RWPE2 (cell line): ENCODE measurements around the gene MAPK11.

Source experiments
- ATAC-seq: fragments of 200-7000 bp; cut with Tn5 transposase; 3 replicates; pipeline ENCODE4 v1.9.1; 2021; ENCODE audit warnings: low read depth
- DNase-seq: peaks from one replicate; pipeline ENCODE4 v3.0.0-alpha.2; 2020; ENCODE audit warnings: low spot score
- H3K27ac ChIP-seq: fragments of 450-650 bp; 2 replicates; pipeline ENCODE4 v1.5.1; 2017; ENCODE audit warnings: mild to moderate bottlenecking; ENCODE audit not compliant: poor library complexity, severe bottlenecking
- H3K27me3 ChIP-seq: fragments of 250-450 bp; sonication (Bioruptor Pico); 2 replicates; pipeline ENCODE4 v1.5.1; 2021; ENCODE audit warnings: mild to moderate bottlenecking, moderate library complexity; ENCODE audit not compliant: insufficient read depth, poor library complexity, severe bottlenecking
- H3K36me3 ChIP-seq: fragments of 250-450 bp; sonication (Bioruptor Pico); 2 replicates; pipeline ENCODE4 v1.5.1; 2020; ENCODE audit warnings: low read depth, mild to moderate bottlenecking, moderate library complexity
- H3K4me1 ChIP-seq: fragments of 250-450 bp; sonication (Bioruptor Pico); 2 replicates; pipeline ENCODE4 v1.5.1; 2021; ENCODE audit warnings: mild to moderate bottlenecking, moderate library complexity; ENCODE audit not compliant: insufficient read depth, poor library complexity, severe bottlenecking
- H3K4me3 ChIP-seq: fragments of 250-450 bp; sonication (Bioruptor Pico); 2 replicates; pipeline ENCODE4 v1.5.1; 2021; ENCODE audit warnings: mild to moderate bottlenecking, moderate library complexity; ENCODE audit not compliant: severe bottlenecking
- H3K9me3 ChIP-seq: fragments of 250-450 bp; sonication (Bioruptor Pico); 2 replicates; pipeline ENCODE4 v1.5.1; 2021; ENCODE audit warnings: mild to moderate bottlenecking, moderate library complexity; ENCODE audit not compliant: severe bottlenecking
- TF ChIP-seq, protein P1 (sequence below): fragments of 450-650 bp; IDR thresholded peaks from one replicate; pipeline ENCODE4 v1.5.1; 2017; ENCODE audit warnings: mild to moderate bottlenecking, moderate library complexity; ENCODE audit not compliant: poor library complexity, severe bottlenecking

The MAPK11 gene

GRCh38 chr22:50257451-50258360 is 12.5 kb downstream of the MAPK11 start:
- ATAC-seq (no peak), DNase-seq (no peak)
- no peak overlapping the region for H3K27ac ChIP-seq
- peaks cover 5% of the 10 kb centered on the region; the same call in 1 of the 2 replicates for H3K36me3 ChIP-seq
- TF ChIP-seq, protein P1, sequence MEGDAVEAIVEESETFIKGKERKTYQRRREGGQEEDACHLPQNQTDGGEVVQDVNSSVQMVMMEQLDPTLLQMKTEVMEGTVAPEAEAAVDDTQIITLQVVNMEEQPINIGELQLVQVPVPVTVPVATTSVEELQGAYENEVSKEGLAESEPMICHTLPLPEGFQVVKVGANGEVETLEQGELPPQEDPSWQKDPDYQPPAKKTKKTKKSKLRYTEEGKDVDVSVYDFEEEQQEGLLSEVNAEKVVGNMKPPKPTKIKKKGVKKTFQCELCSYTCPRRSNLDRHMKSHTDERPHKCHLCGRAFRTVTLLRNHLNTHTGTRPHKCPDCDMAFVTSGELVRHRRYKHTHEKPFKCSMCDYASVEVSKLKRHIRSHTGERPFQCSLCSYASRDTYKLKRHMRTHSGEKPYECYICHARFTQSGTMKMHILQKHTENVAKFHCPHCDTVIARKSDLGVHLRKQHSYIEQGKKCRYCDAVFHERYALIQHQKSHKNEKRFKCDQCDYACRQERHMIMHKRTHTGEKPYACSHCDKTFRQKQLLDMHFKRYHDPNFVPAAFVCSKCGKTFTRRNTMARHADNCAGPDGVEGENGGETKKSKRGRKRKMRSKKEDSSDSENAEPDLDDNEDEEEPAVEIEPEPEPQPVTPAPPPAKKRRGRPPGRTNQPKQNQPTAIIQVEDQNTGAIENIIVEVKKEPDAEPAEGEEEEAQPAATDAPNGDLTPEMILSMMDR = no peak
- peaks cover 8% of the 10 kb centered on the region for H3K4me1 ChIP-seq
- H3K9me3 ChIP-seq = no peaks in the 10 kb centered on the region
- H3K27me3 ChIP-seq = no peaks in the 10 kb centered on the region
- H3K4me3 ChIP-seq = no peak overlapping the region

DNA sequence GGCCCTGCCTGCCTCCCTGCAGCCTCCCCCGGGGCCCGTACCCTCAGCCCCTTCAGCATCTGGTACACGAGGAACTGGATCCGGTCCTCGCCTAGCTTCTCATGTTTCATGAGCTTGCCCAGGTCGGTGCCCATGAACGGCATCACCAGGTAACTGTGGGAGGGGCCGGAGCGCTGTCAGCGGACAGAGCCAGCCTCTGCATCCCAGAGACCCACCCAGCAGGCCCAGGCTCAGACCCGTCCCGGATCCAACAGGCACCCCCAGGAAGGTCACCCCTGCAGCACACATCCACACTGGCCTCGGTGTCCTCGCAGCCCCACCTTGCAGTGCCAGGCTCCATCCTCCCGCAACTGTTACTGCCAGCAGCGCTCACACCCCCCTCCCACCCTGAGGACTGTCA is 13.1 kb downstream of the MAPK11 start:
- Histone ChIP-seq H3K27ac (no peak overlapping the region), H3K27me3 (no peaks in the 10 kb centered on the region), H3K9me3 (no peaks in the 10 kb centered on the region), H3K4me3 (no peak overlapping the region), H3K36me3 (peaks cover 5% of the 10 kb centered on the region; the same call in 1 of the 2 replicates), H3K4me1 (peaks cover under 1% of the 10 kb centered on the region)
- TF ChIP-seq, protein P1 = no peak
- no peak for ATAC-seq
- DNase-seq = no peak

DNA sequence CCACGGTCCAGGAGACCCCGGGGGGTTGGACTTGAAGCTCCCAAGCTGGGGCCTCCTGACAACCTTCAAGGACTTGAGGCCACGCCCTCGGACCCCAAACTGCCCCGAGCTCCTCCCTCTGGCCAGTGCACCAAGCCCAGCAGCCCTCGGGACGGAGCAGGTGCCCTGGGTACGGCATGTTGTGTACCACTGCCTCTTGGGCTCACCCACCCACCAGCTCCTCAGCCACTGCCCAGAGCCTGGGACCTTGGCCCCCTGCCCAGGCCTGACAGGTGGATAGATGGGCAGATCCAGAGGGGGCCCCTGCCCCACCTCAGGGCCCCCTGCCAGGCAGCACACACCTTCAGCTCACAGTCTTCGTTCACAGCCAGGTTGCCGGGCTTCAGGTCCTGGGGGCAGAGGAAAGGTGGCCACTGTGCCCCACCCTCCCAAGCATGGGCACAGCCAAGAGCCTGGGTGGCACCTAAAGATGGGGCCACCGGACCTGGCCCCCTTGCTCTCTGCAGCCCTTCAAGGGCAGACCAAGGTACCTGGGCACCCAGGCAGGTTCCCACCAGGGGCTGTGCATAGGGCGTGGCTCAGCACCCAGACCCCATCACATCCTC is 13.8 kb downstream of the MAPK11 start:
- DNase-seq (no peak), ATAC-seq (no peak)
- H3K4me1 ChIP-seq = no peaks in the 10 kb centered on the region
- no peak overlapping the region for H3K27ac ChIP-seq
- no peaks in the 10 kb centered on the region for H3K9me3 ChIP-seq
- no peaks in the 10 kb centered on the region for H3K27me3 ChIP-seq
- no peak overlapping the region for H3K4me3 ChIP-seq
- TF ChIP-seq, protein P1 = no peak
- peaks cover 5% of the 10 kb centered on the region; the same call in 1 of the 2 replicates for H3K36me3 ChIP-seq

DNA sequence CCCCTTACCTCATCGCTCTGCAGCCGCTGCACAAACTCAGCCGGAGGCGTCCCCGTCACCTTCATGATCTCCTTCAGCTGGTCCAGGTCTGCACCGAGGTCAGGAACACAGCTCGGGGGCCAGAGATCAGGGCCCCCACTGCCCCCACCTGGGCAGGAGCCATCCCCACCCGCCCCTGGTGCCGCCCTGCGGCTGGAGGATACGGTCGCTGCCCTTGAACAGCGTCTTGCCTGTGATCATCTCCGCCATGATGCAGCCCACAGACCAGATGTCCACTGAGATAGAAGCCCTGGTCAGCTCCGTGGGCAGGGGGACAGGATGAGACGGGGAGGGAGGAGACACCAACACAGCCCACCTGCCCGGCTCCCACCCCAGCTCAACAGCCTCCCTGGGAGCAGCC is 14.6 kb downstream of the MAPK11 start:
- Histone ChIP-seq H3K36me3 (peaks cover 5% of the 10 kb centered on the region; the same call in 1 of the 2 replicates), H3K4me1 (no peaks in the 10 kb centered on the region), H3K27ac (no peak overlapping the region), H3K9me3 (no peaks in the 10 kb centered on the region), H3K4me3 (no peak overlapping the region), H3K27me3 (no peaks in the 10 kb centered on the region)
- TF ChIP-seq, protein P1 = no peak
- DNase-seq = no peak
- no peak for ATAC-seq
